SHP77 (cell line): ENCODE measurements around the gene DENND5B.
A peak's percentile ranks its signal among the peaks of the same experiment; 100 is the strongest.
"Not testable (repeated sequence)": the region's sequence is repeated elsewhere in the genome, so short reads cannot be mapped to it uniquely, and the experiment has no call there.

Source experiments
- DNase-seq, 2 experiments: peaks; one replicate each; lab custom pipeline; 2025; lab: John Stamatoyannopoulos, UW

DENND5B gene

GRCh38 chr12:31590642-31591379 is at the start of gene DENND5B:
DENND5B (minus strand) TSS chr12:31591136; CDS start chr12:31590832, 304 bp downstream.
- DNase-seq, result peak; percentile 86 to 95

DNA sequence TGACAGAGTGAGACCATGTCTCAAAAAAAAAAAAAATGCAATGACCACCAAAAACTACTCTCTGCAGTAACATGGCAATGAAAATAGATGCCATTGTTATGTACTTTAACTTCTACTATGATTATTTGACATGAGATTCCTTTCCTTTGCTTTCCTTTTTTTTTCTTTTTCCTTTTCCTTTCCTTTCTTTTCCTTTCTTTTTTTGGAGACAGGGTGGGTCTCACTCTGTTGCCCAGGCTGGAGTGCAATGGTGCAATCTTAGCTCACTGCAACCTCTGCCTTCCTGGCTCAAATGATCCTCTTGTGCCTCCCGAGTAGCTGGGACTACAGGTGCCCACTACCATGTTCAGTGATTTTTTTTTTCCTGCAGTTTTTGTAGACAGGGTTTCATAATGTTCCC is 43.7 kb upstream of the DENND5B start:
- no peak for DNase-seq

DNA sequence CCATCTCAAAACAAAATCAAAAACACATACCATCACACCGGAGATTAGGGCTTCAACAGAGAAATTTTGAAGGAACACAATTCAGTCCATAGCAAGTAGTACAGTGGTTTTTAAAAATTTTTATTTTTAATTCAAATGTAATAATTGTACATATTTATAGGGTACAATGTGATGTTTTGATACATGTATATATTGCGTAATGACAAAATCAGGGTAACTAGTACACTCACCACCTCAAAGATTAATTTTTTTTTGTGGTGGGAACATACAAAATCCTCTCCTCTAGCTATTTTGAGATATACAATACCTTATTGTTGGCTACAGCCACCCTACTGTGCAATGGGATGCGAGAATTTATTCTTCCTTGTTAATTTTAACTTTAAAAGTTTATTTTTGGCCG is 42.5 kb upstream of the DENND5B start:
- no peak for DNase-seq

- DNase-seq, result no peak
Measured at GRCh38 chr12:31631809-31632208, 40.9 kb upstream of the DENND5B start.

DNA sequence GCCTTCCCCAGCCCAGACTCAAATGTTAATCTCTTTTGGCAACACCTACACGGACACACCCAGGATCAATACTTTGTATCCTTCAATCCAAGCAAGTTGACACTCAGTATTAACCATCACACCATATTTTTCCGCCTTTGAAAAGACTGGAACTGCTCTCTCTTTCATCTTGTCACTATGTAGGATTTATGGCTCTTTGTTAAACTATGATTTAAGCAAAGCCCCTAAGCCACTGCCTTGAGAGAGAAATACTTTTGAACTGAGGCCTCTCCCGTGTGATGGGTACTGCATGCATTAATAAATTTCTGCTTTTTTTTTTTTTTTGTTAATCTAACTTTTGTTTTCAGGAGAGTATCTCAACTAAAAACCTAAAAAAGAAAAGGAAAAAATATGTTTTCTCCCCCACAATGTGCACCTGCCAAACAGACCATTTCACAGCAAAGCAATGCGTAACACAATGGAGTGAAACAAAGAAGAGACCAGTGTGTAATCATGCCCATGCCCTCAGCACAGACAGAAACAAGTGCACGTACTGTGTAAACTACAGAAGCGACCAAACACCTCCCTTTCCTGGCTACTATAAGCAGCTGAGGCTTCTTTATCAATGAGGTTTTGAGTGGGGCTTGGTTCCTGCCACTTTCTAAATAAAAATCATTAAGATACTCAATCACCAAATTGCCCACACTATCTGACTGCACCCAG is 40.2 kb upstream of the DENND5B start:
- no peak for DNase-seq

GRCh38 chr12:31629756-31630732 is 39.1 kb upstream of the DENND5B start:
- DNase-seq, result no peak

- no peak for DNase-seq
Measured at GRCh38 chr12:31627456-31628054, 36.6 kb upstream of the DENND5B start.

DNA sequence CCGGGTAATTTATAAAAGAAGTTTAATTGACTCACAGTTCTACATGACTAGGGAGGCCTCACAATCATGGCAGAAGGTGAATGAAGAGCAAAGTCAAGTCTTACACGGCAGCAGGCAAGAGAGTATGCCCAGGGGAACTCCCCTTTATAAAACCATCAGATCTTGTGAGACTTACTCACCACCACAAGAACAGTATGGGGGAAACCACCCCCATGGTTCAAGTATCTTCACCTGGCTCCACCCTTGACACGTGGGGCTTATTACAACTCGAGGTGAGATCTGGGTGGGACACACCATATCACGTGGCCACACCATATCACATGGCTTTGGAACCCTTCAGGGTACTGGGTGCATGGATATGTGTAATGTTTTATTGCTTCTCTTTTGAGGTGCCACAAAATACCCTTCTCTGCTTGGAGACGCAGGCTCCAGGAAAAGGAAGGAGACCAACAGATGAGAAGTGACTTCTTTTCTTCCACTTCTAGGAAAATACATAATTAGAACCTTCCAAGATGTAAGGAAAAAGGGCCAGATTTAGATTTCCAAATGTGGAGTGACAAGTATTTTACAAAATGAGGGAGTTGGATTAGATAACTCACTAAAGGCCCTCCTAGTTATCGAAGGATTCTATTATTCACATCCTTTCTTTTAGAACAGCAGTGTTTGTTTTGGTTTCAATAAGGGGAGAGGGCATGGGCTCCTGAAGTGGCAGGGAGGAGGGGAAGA is 35.5 kb upstream of the DENND5B start:
- DNase-seq, result no peak

DNA sequence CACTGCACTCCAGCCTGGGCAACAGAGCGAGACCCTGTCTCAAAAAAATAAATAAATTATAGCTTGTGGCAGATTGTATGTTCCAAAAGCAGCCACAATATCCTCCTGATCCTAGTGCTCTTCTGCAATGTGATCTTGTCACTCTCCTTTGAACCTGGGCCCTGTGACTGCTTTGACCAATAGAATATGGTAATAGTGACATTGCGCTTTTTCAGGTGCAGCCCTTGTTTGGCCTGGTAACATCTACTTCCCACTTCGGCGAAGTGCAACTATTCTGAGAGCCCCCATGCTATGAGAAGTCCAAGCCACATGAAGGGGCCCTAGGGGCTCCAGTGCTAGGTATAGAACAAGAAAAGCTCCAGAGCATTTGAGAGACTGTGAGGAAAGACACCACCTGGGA is 31.1 kb upstream of the DENND5B start:
- no peak for DNase-seq

DNA sequence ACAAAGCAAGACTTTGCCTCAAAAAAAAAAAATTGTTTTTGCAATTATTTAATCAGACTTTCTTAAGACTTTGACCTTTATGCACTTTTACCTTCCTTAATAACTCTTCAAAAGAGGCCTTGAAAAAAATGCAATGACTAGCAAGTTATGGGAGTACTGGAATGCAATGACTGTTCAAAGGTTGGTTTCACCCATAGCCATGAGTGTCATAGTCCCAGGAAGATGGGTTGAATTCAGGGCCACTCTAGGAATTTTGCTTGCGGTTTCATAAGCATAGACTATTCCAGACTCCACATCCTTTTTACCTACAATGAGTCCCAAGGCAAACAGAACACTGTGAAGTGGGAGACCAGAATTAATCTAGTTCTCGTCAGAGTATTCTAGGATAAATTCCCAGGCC is 29.4 kb upstream of the DENND5B start:
- no peak for DNase-seq

DNA sequence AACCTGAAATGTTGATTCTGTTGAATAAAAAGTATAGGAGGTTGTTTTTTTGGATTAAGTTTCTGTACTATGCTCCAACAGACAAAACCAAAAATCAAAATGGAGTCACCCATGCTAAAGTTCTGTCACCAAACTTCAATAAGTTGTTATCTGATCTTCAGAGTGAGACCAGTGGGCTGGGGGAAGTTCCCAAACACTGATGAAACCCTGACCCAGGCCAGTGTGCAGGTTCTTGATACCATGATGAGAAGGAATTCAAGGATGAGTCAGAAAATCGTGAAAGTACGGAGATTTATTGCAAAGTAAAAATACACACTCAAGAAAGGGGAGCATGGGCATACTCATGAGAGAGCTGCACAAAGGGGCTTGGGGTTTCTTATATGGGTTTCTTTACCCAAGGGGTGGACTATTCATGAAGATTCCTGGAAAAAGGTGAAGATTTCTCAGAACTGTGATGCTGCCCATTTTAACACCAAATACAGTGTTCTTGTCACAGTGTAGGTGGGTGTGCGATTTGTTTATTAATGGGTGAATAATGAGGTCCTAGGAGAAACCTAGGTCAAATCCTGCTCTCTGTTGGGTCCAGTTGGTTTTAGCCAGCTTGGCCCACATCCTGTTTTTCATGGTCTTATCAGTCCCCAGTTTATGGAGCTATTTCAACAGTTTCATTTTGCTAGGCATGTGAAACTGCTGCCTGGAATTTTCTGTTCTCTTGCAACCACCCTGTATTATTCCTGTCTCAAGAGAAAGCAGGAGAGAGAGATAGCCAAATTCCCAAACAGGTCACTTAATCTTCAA is 27.5 kb upstream of the DENND5B start:
- DNase-seq, result no peak

- DNase-seq, result no peak
Measured at GRCh38 chr12:31612819-31613218, 21.9 kb upstream of the DENND5B start.

GRCh38 chr12:31608299-31608698 is 17.4 kb upstream of the DENND5B start:
- not testable (repeated sequence) for DNase-seq

DNA sequence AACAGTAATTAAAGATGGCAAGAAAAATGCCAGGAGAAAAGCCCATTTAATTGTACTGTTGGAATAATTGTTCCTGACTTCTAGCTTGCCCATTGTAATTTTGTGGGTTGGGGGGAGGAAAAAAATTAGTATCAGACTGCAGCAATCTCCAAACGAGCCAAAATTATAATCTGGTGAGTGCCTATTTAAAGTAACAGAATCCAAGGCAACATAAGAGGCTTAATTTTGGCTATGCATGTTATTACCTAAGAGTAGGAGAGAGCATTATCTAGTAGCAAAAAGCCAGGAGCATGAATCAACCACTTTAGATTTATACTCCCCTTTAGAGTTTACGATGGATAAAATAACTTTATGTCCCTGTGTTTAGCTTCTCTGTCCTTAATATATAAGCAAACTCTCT is 14.6 kb upstream of the DENND5B start:
- DNase-seq, result no peak

DNA sequence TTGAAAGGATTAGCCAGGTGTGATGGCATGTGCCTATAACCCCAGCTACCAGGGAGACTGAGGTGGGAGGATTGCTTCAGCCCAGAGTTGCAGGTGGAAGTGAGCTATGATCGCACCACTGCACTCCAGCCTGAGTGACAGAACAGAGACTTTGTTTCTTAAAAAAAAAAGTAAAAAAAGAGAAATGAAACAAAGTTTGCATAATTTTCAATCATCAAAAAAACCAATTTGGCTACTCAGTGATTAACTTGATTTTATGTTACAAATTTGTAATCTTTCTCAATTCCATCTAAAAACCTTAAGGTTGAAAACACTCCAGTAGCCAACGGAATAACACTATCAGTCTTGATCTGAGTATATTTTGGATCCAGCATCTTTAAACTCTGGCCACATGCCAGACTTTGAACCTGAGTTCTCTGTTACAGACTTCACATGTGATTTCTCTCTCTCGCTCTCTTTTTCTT is 12.6 kb upstream of the DENND5B start:
- no peak for DNase-seq

DNA sequence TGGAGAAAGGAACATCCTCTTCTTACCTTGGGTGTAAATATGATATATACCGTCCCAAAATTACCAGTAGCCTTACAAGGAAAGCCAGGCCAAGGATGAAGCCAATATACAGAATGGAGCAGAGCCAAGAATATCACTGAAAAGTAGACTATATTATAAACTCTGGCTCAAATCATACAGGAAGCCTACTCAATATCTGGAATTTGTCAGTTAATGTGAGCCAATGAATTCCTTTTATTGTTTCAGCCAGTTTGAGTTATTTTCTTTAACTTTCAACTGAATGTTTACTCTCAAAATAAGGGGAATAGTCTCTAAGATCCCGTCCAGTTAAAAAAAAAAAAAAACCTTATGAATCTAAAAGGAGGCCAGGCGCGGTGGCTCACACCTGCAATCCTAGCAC is 9.8 kb upstream of the DENND5B start:
- no peak for DNase-seq

GRCh38 chr12:31600252-31600651 is 9.3 kb upstream of the DENND5B start:
- no peak for DNase-seq

- no peak for DNase-seq
Measured at GRCh38 chr12:31599053-31599452, 8.1 kb upstream of the DENND5B start.

GRCh38 chr12:31597066-31597465 is 6.1 kb upstream of the DENND5B start:
- no peak for DNase-seq

DNA sequence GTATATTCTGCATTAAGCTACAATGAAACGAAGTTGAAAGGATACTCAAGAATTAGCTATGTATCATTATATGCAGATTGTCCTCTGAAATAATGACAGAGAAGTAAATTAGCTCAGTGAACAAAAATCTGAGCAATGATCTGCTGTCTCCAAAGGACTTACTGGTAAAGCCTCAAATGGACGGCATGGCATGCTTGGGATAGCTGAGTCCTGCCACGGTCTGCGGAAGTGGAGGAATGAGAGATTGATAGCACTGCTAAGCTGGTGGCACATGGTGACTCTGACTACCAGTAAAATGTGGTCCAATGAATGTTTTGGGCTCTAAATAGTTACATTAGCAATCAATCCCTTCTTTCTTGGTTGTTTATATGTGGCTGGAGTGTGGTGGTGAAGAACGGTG is 3.7 kb upstream of the DENND5B start:
- DNase-seq, result no peak
